WTC11 (cell line): ENCODE results near the gene RASAL2. TPM values are rescaled to one million over a fixed set of nuclear protein-coding genes. Genes with fewer than 3 reads are reported as not detected.

Experiments
- ATAC-seq: fragments of 200-7000 bp; cut with Tn5 transposase; 2 replicates; pipeline ENCODE4 v1.10.0; 2021; ENCODE audit warnings: mild to moderate bottlenecking, moderate library complexity
- CTCF ChIA-PET: fragments of 300-600 bp; sonication (Branson Sonifier 250); formaldehyde crosslinking; loops from one replicate; lab custom pipeline; 2021; ENCODE audit warnings: antibody characterized with exemption; lab: Charles Lee
- POLR2A ChIA-PET: fragments of 350-600 bp; sonication (Branson Sonifier 250); formaldehyde crosslinking; loops from one replicate; lab custom pipeline; 2021; ENCODE audit warnings: antibody characterized with exemption; lab: Charles Lee
- DNase-seq: peaks from one replicate; pipeline ENCODE4 v3.0.0; 2021; ENCODE audit warnings: low spot score
- H3K27ac Mint-ChIP-seq: 2 replicates; pipeline ENCODE4 v1.8.0; 2021; ENCODE audit warnings: mixed read lengths
- H3K27me3 Mint-ChIP-seq: 2 replicates; pipeline ENCODE4 v1.8.0; 2021; ENCODE audit warnings: low read depth, mild to moderate bottlenecking, moderate library complexity, mixed read lengths
- H3K36me3 Mint-ChIP-seq: 2 replicates; pipeline ENCODE4 v1.8.0; 2021; ENCODE audit warnings: mixed read lengths
- H3K4me1 Mint-ChIP-seq: 2 replicates; pipeline ENCODE4 v1.8.0; 2022; ENCODE audit warnings: mixed read lengths
- H3K4me3 Mint-ChIP-seq: 2 replicates; pipeline ENCODE4 v1.8.0; 2021; ENCODE audit warnings: mild to moderate bottlenecking, moderate library complexity, mixed read lengths
- H3K9me3 Mint-ChIP-seq: 2 replicates; pipeline ENCODE4 v1.8.0; 2021; ENCODE audit warnings: mixed read lengths
- ATF1 ChIP-seq: sonication (generic); formaldehyde crosslinking; IDR thresholded peaks from 2 replicates; pipeline ENCODE4 v1.8.1; 2023; ENCODE audit warnings: mild to moderate bottlenecking, moderate library complexity, missing genetic modification reagents
- CREB1 ChIP-seq: sonication (generic); formaldehyde crosslinking; IDR thresholded peaks from 2 replicates; pipeline ENCODE4 v1.8.0; 2023; ENCODE audit warnings: mild to moderate bottlenecking, missing genetic modification reagents
- CREM ChIP-seq: sonication (generic); formaldehyde crosslinking; IDR thresholded peaks from 2 replicates; pipeline ENCODE4 v1.8.1; 2022; ENCODE audit warnings: mild to moderate bottlenecking, missing genetic modification reagents, moderate library complexity
- EMX1 ChIP-seq: fragments of 250-450 bp; sonication (Bioruptor Pico); IDR thresholded peaks from 2 replicates; pipeline ENCODE4 v1.8.0; 2021; ENCODE audit warnings: mild to moderate bottlenecking
- FOXJ3 ChIP-seq: sonication (generic); formaldehyde crosslinking; IDR thresholded peaks from 2 replicates; pipeline ENCODE4 v1.9.0; 2021; ENCODE audit warnings: missing genetic modification reagents, mild to moderate bottlenecking, borderline replicate concordance
- GTF2I ChIP-seq: fragments of 250-450 bp; sonication (Bioruptor Pico); conservative IDR thresholded peaks from 2 replicates; pipeline ENCODE4 v1.4.0; 2021; ENCODE audit warnings: mild to moderate bottlenecking
- JAZF1 ChIP-seq: fragments of 250-450 bp; sonication (Bioruptor Pico); IDR thresholded peaks from 2 replicates; pipeline ENCODE4 v1.9.0; 2021; ENCODE audit warnings: moderate library complexity, mild to moderate bottlenecking, inconsistent platforms
- MXD4 ChIP-seq: fragments of 250-450 bp; sonication (Bioruptor Pico); IDR thresholded peaks from 2 replicates; pipeline ENCODE4 v1.8.0; 2021; ENCODE audit warnings: mild to moderate bottlenecking, moderate library complexity, borderline replicate concordance
- OVOL2 ChIP-seq: fragments of 250-450 bp; sonication (Bioruptor Pico); IDR thresholded peaks from 2 replicates; pipeline ENCODE4 v1.9.0; 2021; ENCODE audit warnings: mild to moderate bottlenecking, borderline replicate concordance
- PRRX2 ChIP-seq: fragments of 250-450 bp; sonication (Bioruptor Pico); IDR thresholded peaks from 2 replicates; pipeline ENCODE4 v1.8.0; 2021; ENCODE audit warnings: mild to moderate bottlenecking
- RELA ChIP-seq: sonication (generic); formaldehyde crosslinking; IDR thresholded peaks from 2 replicates; pipeline ENCODE4 v1.8.1; 2022; ENCODE audit warnings: missing genetic modification reagents, mild to moderate bottlenecking, borderline replicate concordance
- RORB ChIP-seq: fragments of 250-450 bp; sonication (Bioruptor Pico); IDR thresholded peaks from 2 replicates; pipeline ENCODE4 v1.9.0; 2021; ENCODE audit warnings: mild to moderate bottlenecking
- TEAD1 ChIP-seq: sonication (generic); formaldehyde crosslinking; IDR thresholded peaks from 2 replicates; pipeline ENCODE4 v1.8.0; 2022; ENCODE audit warnings: mild to moderate bottlenecking, missing genetic modification reagents
- ZNF138 ChIP-seq: sonication (generic); formaldehyde crosslinking; conservative IDR thresholded peaks from 2 replicates; pipeline ENCODE4 v1.8.1; 2022; ENCODE audit warnings: mild to moderate bottlenecking, moderate library complexity, missing genetic modification reagents
- ZNF219 ChIP-seq: sonication (generic); formaldehyde crosslinking; IDR thresholded peaks from 2 replicates; pipeline ENCODE4 v1.8.0; 2023; ENCODE audit warnings: missing genetic modification reagents, mild to moderate bottlenecking, borderline replicate concordance
- ZNF232 ChIP-seq: sonication (generic); formaldehyde crosslinking; IDR thresholded peaks from 2 replicates; pipeline ENCODE4 v1.8.0; 2022; ENCODE audit warnings: mild to moderate bottlenecking, missing genetic modification reagents
- ZNF263 ChIP-seq: sonication (generic); formaldehyde crosslinking; IDR thresholded peaks from 2 replicates; pipeline ENCODE4 v1.8.1; 2022; ENCODE audit warnings: low read depth, mild to moderate bottlenecking, moderate library complexity, missing genetic modification reagents
- total RNA-seq: library from RNA; stranded (reverse); gene quantifications from 3 replicates; pipeline ENCODE4 v1.2.3, GENCODE V29; 2021
- TF ChIP-seq, protein P1 (sequence below): sonication (generic); formaldehyde crosslinking; IDR thresholded peaks from 2 replicates; pipeline ENCODE4 v1.8.1; 2022; ENCODE audit warnings: missing genetic modification reagents, borderline replicate concordance
- TF ChIP-seq, protein P2 (sequence below): fragments of 250-450 bp; sonication (Bioruptor Pico); IDR thresholded peaks from 2 replicates; pipeline ENCODE4 v2.1.2; 2022; ENCODE audit warnings: mild to moderate bottlenecking, moderate library complexity
- TF ChIP-seq, protein P3 (sequence below): sonication (generic); formaldehyde crosslinking; IDR thresholded peaks from 2 replicates; pipeline ENCODE4 v1.8.0; 2023; ENCODE audit warnings: missing genetic modification reagents, mild to moderate bottlenecking, borderline replicate concordance
- TF ChIP-seq, protein P4 (sequence below): sonication (generic); formaldehyde crosslinking; IDR thresholded peaks from 2 replicates; pipeline ENCODE4 v1.8.0; 2022; ENCODE audit warnings: mild to moderate bottlenecking, missing genetic modification reagents
- TF ChIP-seq, protein P5 (sequence below): sonication (generic); formaldehyde crosslinking; IDR thresholded peaks from 2 replicates; pipeline ENCODE4 v1.8.0; 2022; ENCODE audit warnings: mild to moderate bottlenecking, missing genetic modification reagents

The RASAL2 gene
- total RNA-seq, 1 experiment from 2014 or later = 29.5 TPM

DNA sequence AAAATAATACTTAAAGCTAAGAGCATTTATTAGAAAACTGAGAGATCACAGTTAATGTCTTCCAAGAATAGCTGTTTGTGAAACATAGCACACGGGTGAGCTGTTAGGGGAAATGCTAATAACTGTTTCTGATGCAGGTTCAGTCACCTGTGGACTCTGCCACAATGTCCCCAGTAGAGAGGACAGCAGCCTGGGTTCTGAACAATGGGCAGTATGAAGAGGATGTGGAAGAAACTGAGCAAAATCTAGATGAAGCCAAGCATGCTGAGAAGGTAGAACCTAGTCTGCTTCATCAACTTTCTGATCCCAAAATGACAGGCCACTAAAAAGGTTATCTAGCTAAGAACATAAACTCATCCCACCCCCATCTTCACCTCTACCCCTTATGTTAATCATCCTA, 370.2 kb downstream of the RASAL2 start (continued):
- no peak for TF ChIP-seq FOXJ3 (CRISPR knock-in tag)
- TF ChIP-seq, protein P1, sequence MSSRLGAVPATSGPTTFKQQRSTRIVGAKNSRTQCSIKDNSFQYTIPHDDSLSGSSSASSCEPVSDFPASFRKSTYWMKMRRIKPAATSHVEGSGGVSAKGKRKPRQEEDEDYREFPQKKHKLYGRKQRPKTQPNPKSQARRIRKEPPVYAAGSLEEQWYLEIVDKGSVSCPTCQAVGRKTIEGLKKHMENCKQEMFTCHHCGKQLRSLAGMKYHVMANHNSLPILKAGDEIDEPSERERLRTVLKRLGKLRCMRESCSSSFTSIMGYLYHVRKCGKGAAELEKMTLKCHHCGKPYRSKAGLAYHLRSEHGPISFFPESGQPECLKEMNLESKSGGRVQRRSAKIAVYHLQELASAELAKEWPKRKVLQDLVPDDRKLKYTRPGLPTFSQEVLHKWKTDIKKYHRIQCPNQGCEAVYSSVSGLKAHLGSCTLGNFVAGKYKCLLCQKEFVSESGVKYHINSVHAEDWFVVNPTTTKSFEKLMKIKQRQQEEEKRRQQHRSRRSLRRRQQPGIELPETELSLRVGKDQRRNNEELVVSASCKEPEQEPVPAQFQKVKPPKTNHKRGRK (CRISPR knock-in tag) = no peak

DNA sequence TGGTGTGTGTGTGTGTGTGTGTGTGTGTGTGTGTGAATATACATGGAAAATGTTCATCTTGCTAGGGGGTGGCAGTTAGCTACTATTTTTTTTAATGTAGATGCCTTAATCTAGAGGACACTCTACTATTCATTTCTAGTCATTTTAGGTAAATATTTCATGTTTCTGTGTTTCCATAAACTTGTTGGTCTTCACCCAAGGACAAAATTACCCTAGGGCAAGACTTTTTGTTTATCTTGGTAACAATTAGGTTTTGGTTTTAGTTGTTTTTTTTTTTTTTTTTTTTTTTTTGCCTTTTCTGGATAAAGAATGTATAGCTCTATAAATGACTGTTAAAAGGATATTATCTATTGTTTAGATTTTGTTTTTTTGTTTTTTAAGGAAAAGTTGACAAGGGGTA, 370.7 kb downstream of the RASAL2 start:
- H3K4me1 Mint-ChIP-seq = peaks cover 6% of the 10 kb centered on the region
- no peak overlapping the region for H3K27ac Mint-ChIP-seq
- peaks cover 25% of the 10 kb centered on the region for H3K36me3 Mint-ChIP-seq
- H3K27me3 Mint-ChIP-seq = no peaks in the 10 kb centered on the region
- H3K4me3 Mint-ChIP-seq = no peak overlapping the region
- TF ChIP-seq TEAD1 (CRISPR knock-in tag) = no peak
- no peak for TF ChIP-seq CREM (CRISPR knock-in tag)
- no peak for TF ChIP-seq ZNF219
- TF ChIP-seq, protein P2, sequence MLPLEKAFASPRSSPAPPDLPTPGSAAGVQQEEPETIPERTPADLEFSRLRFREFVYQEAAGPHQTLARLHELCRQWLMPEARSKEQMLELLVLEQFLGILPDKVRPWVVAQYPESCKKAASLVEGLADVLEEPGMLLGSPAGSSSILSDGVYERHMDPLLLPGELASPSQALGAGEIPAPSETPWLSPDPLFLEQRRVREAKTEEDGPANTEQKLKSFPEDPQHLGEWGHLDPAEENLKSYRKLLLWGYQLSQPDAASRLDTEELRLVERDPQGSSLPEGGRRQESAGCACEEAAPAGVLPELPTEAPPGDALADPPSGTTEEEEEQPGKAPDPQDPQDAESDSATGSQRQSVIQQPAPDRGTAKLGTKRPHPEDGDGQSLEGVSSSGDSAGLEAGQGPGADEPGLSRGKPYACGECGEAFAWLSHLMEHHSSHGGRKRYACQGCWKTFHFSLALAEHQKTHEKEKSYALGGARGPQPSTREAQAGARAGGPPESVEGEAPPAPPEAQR (CRISPR knock-in tag) = no peak
- no peak for TF ChIP-seq RELA (CRISPR knock-in tag)
- no peak for TF ChIP-seq FOXJ3 (CRISPR knock-in tag)
- TF ChIP-seq ZNF232 (CRISPR knock-in tag) = no peak
- TF ChIP-seq ZNF263 = no peak
- no peak for TF ChIP-seq GTF2I (CRISPR knock-in tag)
- no peak for TF ChIP-seq JAZF1 (CRISPR knock-in tag)
- TF ChIP-seq CREB1 (CRISPR knock-in tag) = no peak
- TF ChIP-seq, protein P1 (CRISPR knock-in tag) = no peak
- TF ChIP-seq, protein P3, sequence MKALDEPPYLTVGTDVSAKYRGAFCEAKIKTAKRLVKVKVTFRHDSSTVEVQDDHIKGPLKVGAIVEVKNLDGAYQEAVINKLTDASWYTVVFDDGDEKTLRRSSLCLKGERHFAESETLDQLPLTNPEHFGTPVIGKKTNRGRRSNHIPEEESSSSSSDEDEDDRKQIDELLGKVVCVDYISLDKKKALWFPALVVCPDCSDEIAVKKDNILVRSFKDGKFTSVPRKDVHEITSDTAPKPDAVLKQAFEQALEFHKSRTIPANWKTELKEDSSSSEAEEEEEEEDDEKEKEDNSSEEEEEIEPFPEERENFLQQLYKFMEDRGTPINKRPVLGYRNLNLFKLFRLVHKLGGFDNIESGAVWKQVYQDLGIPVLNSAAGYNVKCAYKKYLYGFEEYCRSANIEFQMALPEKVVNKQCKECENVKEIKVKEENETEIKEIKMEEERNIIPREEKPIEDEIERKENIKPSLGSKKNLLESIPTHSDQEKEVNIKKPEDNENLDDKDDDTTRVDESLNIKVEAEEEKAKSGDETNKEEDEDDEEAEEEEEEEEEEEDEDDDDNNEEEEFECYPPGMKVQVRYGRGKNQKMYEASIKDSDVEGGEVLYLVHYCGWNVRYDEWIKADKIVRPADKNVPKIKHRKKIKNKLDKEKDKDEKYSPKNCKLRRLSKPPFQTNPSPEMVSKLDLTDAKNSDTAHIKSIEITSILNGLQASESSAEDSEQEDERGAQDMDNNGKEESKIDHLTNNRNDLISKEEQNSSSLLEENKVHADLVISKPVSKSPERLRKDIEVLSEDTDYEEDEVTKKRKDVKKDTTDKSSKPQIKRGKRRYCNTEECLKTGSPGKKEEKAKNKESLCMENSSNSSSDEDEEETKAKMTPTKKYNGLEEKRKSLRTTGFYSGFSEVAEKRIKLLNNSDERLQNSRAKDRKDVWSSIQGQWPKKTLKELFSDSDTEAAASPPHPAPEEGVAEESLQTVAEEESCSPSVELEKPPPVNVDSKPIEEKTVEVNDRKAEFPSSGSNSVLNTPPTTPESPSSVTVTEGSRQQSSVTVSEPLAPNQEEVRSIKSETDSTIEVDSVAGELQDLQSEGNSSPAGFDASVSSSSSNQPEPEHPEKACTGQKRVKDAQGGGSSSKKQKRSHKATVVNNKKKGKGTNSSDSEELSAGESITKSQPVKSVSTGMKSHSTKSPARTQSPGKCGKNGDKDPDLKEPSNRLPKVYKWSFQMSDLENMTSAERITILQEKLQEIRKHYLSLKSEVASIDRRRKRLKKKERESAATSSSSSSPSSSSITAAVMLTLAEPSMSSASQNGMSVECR (CRISPR knock-in tag) = no peak
- DNase-seq (no peak), ATAC-seq (no peak)
- ChIA-PET CTCF (interaction anchor here (0.6 to 1.0 kb wide), 3 partner anchors 36 to 165 kb away, joined by 3 to 4 read pairs (median 3); no protein-coding TSS in a partner anchor), POLR2A (interaction anchor here (0.6 kb wide), 1 partner anchor 110 kb away, joined by 3 read pairs; no protein-coding TSS in a partner anchor)
- H3K9me3 Mint-ChIP-seq = no peaks in the 10 kb centered on the region

DNA sequence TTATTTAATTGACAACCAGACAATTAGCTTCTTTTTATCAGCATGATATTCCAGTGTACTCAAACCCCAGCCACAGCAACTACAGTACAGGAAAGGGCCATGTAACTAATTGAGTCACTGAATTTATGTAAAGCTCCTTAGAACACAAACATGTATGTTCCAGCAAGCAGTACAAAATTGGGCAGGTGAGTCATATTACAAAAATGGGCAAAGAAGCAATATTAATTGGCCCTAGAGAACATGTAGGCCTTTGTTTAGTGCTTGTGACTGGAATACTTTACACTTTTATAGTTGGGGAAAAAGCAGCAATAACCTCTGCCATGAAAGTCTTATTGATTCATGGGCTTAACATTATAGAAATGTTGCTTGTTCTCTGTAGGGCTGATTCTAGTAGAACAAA, 371.1 kb downstream of the RASAL2 start:
- no peak for DNase-seq
- peaks cover 25% of the 10 kb centered on the region for H3K36me3 Mint-ChIP-seq
- no peaks in the 10 kb centered on the region for H3K27me3 Mint-ChIP-seq
- ChIA-PET CTCF (interaction anchor here (0.6 to 1.1 kb wide), 2 partner anchors 37 to 85 kb away, joined by 4 read pairs; no protein-coding TSS in a partner anchor), POLR2A (interaction anchor here (0.6 kb wide), 1 partner anchor 110 kb away, joined by 3 read pairs; no protein-coding TSS in a partner anchor)
- H3K4me1 Mint-ChIP-seq = peaks cover 6% of the 10 kb centered on the region
- no peak overlapping the region for H3K27ac Mint-ChIP-seq
- ATAC-seq = no peak
- H3K9me3 Mint-ChIP-seq = no peaks in the 10 kb centered on the region
- no peak overlapping the region for H3K4me3 Mint-ChIP-seq
- TF ChIP-seq OVOL2 = no peak
- no peak for TF ChIP-seq GTF2I (CRISPR knock-in tag)
- TF ChIP-seq ZNF219 = no peak
- TF ChIP-seq ATF1 (CRISPR knock-in tag) = no peak
- no peak for TF ChIP-seq PRRX2 (CRISPR knock-in tag)
- TF ChIP-seq, protein P4, sequence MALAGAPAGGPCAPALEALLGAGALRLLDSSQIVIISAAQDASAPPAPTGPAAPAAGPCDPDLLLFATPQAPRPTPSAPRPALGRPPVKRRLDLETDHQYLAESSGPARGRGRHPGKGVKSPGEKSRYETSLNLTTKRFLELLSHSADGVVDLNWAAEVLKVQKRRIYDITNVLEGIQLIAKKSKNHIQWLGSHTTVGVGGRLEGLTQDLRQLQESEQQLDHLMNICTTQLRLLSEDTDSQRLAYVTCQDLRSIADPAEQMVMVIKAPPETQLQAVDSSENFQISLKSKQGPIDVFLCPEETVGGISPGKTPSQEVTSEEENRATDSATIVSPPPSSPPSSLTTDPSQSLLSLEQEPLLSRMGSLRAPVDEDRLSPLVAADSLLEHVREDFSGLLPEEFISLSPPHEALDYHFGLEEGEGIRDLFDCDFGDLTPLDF = no peak
- TF ChIP-seq MXD4 = no peak
- no peak for TF ChIP-seq ZNF138
- no peak for TF ChIP-seq EMX1
- TF ChIP-seq RORB (CRISPR knock-in tag) = no peak
- TF ChIP-seq CREM (CRISPR knock-in tag) = no peak
- TF ChIP-seq, protein P5, sequence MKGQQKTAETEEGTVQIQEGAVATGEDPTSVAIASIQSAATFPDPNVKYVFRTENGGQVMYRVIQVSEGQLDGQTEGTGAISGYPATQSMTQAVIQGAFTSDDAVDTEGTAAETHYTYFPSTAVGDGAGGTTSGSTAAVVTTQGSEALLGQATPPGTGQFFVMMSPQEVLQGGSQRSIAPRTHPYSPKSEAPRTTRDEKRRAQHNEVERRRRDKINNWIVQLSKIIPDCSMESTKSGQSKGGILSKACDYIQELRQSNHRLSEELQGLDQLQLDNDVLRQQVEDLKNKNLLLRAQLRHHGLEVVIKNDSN (CRISPR knock-in tag) = no peak
